Colonic mucosa (tissue), 4 donors: Measurements from ENCODE around the gene AGBL4. TPM values are rescaled to one million over a fixed set of nuclear protein-coding genes. Genes with fewer than 3 reads are reported as not detected.

Source experiments
- DNase-seq: peaks from one replicate; pipeline ENCODE4 v3.0.0-alpha.2; 2020
- H3K27ac ChIP-seq: fragments of 200-600 bp; one replicate; pipeline ENCODE4 v1.8.0; 2021
- H3K27me3 ChIP-seq: fragments of 200-600 bp; one replicate; pipeline ENCODE4 v1.8.0; 2021
- H3K36me3 ChIP-seq: fragments of 200-600 bp; one replicate; pipeline ENCODE4 v1.8.0; 2021
- H3K4me1 ChIP-seq: fragments of 200-600 bp; one replicate; pipeline ENCODE4 v1.8.0; 2021; ENCODE audit warnings: mild to moderate bottlenecking
- H3K4me3 ChIP-seq: fragments of 200-600 bp; one replicate; pipeline ENCODE4 v1.8.0; 2021
- H3K9ac ChIP-seq, 2 donors: one replicate each; pipeline ENCODE4 v1.7.0; 2013; ENCODE audit warnings: control low read depth in 2 of 2, low read depth in 2 of 2, low read length in 2 of 2
- H3K9me3 ChIP-seq: fragments of 200-600 bp; one replicate; pipeline ENCODE4 v1.8.0; 2021
- intact Hi-C: fragments of 100-400 bp; cut with DNase I; formaldehyde crosslinking; loops from one replicate; pipeline ENCODE4 v1.14.1; 2022
- total RNA-seq, 2 donors: library from RNA; stranded (reverse); fragmentation: NEBNext Ultra II Directional in 1 of 2; extraction: Animal tissue kit (Norgen Biotek cat#: 25700) in 1 of 2; gene quantifications; one replicate each; pipeline ENCODE4 v1.2.1, GENCODE V29; 2021
- TF ChIP-seq, protein P1 (sequence below): fragments of 200-600 bp; IDR thresholded peaks from one replicate; pipeline ENCODE4 v1.8.0; 2022; ENCODE audit warnings: antibody characterized with exemption, mild to moderate bottlenecking
- donor health status: healthy.
- donor health status: DM: no; HTN: no; CAD: no.
- donor health status: DM: no; HTN: no; CAD: no.

AGBL4 gene
- total RNA-seq, 2 donors from 2014 or later = 0.24 to 0.30 TPM

DNA sequence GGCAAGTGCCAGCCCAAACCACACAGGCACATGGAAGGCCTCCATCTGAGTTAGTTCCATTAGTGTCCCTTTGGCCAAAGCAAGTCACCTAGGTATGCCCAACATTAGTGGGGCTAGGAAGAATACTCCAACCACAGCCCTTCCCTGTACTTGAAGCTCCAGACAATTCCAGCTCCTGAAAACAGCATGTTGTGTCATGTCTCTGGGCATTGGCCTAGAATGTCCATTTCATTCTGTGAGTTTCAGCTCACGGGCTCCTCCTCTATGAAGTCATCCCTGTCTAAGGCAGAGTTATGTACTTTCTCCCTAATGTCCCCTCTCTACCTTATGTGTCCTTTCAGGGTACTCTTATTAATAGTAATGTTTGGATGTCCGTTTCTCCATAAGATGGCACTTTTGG is 1455.3 kb downstream of the AGBL4 start:
- H3K27me3 ChIP-seq = no peaks in the 10 kb centered on the region
- H3K9ac ChIP-seq = no peak overlapping the region
- TF ChIP-seq, protein P1, sequence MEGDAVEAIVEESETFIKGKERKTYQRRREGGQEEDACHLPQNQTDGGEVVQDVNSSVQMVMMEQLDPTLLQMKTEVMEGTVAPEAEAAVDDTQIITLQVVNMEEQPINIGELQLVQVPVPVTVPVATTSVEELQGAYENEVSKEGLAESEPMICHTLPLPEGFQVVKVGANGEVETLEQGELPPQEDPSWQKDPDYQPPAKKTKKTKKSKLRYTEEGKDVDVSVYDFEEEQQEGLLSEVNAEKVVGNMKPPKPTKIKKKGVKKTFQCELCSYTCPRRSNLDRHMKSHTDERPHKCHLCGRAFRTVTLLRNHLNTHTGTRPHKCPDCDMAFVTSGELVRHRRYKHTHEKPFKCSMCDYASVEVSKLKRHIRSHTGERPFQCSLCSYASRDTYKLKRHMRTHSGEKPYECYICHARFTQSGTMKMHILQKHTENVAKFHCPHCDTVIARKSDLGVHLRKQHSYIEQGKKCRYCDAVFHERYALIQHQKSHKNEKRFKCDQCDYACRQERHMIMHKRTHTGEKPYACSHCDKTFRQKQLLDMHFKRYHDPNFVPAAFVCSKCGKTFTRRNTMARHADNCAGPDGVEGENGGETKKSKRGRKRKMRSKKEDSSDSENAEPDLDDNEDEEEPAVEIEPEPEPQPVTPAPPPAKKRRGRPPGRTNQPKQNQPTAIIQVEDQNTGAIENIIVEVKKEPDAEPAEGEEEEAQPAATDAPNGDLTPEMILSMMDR = no peak
- H3K4me3 ChIP-seq = no peak overlapping the region
- intact Hi-C loops = no loop called here
- no peaks in the 10 kb centered on the region for H3K4me1 ChIP-seq
- no peak for DNase-seq
- H3K27ac ChIP-seq = no peak overlapping the region
- H3K36me3 ChIP-seq = no peaks in the 10 kb centered on the region
- no peaks in the 10 kb centered on the region for H3K9me3 ChIP-seq

DNA sequence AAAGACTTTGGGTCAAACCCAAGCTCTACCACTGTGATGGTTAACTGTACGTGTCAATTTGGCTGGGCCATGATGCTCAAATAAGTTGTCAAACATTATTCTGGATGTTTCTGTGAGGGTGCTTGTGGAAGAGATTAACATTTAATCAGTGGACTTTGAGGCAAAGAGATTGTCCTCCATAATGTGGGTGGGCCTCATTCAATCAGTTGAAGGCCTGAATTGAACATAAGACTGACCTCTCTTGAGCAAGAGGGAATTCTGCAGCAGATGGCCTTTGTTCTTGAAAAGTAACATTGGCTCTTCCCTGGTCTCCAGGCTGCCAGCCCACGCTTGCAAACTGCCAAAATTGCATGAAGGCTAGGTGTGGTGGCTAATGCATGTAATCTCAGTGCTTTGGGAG is 1457.3 kb downstream of the AGBL4 start:
- Histone ChIP-seq H3K27ac (no peak overlapping the region), H3K9me3 (no peaks in the 10 kb centered on the region), H3K4me1 (no peaks in the 10 kb centered on the region), H3K9ac (no peak overlapping the region), H3K27me3 (no peaks in the 10 kb centered on the region), H3K4me3 (no peak overlapping the region), H3K36me3 (no peaks in the 10 kb centered on the region)
- TF ChIP-seq, protein P1 = no peak
- no peak for DNase-seq
- intact Hi-C loops = no loop called here

DNA sequence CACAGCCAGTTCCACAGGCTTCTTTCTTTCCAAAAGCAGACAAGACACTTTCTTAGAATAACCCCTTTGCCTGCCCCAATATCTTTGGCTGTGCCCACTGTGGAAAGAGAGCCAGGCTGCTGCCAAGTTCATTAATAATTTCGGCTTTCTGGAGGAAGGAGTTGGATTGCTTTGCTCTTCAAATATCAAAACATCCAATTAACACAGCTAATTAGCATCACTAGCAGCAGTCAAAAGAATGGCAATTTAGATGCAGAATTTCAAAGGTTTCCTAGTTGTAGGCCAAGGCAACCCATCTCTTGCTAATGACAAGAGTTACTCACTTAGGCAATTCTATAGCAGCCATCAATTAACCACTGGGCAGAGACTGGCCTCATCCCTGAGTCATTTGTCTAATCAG is 1460.7 kb downstream of the AGBL4 start:
- H3K4me3 ChIP-seq = no peak overlapping the region
- no peaks in the 10 kb centered on the region for H3K36me3 ChIP-seq
- no peaks in the 10 kb centered on the region for H3K4me1 ChIP-seq
- TF ChIP-seq, protein P1 = no peak
- no peaks in the 10 kb centered on the region for H3K9me3 ChIP-seq
- no peak for DNase-seq
- no peaks in the 10 kb centered on the region for H3K27me3 ChIP-seq
- intact Hi-C loops = no loop called here
- no peak overlapping the region for H3K27ac ChIP-seq
- H3K9ac ChIP-seq = no peak overlapping the region

DNA sequence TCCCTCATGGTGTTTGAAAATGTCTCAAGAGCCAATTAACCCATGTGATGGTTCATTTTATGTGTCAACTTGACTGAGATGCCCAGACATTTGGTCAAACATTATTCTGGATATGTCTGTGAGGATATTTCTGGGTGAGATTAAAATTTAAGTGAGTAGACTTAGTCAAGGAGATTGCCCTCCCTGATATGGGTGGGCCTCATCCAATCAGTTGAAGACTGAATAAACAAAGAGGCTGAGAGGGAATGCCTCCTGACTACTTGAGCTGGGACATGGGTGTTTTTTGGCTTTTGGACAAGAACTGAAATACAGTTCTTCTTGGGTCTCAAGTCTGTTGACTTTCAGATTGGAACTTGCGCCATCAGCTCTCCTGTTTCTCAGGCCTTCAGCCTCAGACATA is 1462.3 kb downstream of the AGBL4 start:
- no peak overlapping the region for H3K9ac ChIP-seq
- no peaks in the 10 kb centered on the region for H3K4me1 ChIP-seq
- TF ChIP-seq, protein P1 = no peak
- no peak overlapping the region for H3K27ac ChIP-seq
- no peak overlapping the region for H3K4me3 ChIP-seq
- H3K9me3 ChIP-seq = no peaks in the 10 kb centered on the region
- DNase-seq = no peak
- intact Hi-C loops = no loop called here
- H3K27me3 ChIP-seq = no peaks in the 10 kb centered on the region
- H3K36me3 ChIP-seq = no peaks in the 10 kb centered on the region

DNA sequence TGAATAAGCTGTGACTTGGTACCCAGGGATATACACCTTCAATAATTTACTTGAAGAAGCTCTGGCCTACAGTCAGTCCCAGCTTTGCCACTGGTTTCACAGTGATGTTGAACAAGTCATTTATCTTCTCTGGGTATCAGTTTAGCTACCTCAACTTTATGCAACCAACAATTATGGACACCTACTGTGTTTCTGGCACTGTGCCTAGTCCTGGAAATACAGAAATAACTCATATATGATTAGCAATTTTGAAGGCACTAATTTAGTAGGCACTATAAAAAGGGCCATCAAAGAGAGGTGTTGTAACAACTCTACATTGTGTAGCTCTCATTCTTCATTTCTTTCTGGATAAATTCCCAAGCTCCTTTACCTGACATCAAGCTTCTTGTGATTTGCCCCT is 1463.2 kb downstream of the AGBL4 start:
- Histone ChIP-seq H3K9ac (no peak overlapping the region), H3K4me1 (no peaks in the 10 kb centered on the region), H3K9me3 (no peaks in the 10 kb centered on the region), H3K36me3 (no peaks in the 10 kb centered on the region), H3K4me3 (no peak overlapping the region), H3K27ac (no peak overlapping the region), H3K27me3 (no peaks in the 10 kb centered on the region)
- DNase-seq = no peak
- intact Hi-C loops = no loop called here
- TF ChIP-seq, protein P1 = no peak

DNA sequence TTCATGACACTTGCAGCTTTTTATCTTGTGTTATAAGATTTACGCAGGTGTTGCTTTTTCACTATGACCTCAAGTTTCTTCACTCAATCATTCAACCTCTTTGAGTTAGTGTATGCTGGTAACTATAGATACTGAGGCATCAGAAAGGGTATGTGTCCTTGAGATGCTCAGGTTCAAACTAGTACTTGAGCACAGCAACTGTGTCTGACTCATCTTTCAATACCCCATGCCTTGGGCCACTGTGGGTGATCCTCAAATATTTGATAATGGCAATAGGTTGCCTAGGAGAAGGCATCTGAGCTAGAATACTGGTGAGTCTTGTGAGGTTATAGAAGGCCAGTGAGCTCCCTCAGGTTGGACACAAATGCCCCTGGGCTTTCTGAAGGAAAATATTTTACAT is 1463.6 kb downstream of the AGBL4 start:
- no peak overlapping the region for H3K9ac ChIP-seq
- H3K27me3 ChIP-seq = no peaks in the 10 kb centered on the region
- H3K27ac ChIP-seq = no peak overlapping the region
- TF ChIP-seq, protein P1 = no peak
- H3K4me3 ChIP-seq = no peak overlapping the region
- DNase-seq = no peak
- H3K36me3 ChIP-seq = no peaks in the 10 kb centered on the region
- intact Hi-C loops = no loop called here
- no peaks in the 10 kb centered on the region for H3K9me3 ChIP-seq
- H3K4me1 ChIP-seq = no peaks in the 10 kb centered on the region
